MM.1S (cell line): ENCODE measurements around the gene BMAL1.
"Not testable (repeated sequence)": the region's sequence is repeated elsewhere in the genome, so short reads cannot be mapped to it uniquely, and the experiment has no call there.

Experiments
- DNase-seq: peaks from one replicate; pipeline ENCODE4 v3.0.0-alpha.2; 2015
- H2AFZ ChIP-seq: fragments of 300-600 bp; sonication (generic); 2 replicates; pipeline ENCODE4 v1.6.0; 2016; ENCODE audit warnings: antibody characterized with exemption, low read length
- H3F3A ChIP-seq: fragments of 300-600 bp; sonication (generic); 2 replicates; pipeline ENCODE4 v1.6.1; 2016; ENCODE audit warnings: mild to moderate bottlenecking, antibody characterized with exemption, low read length, moderate library complexity, mixed read lengths; ENCODE audit not compliant: insufficient read depth
- H3K27ac ChIP-seq: fragments of 300-600 bp; sonication (generic); 2 replicates; pipeline ENCODE4 v1.5.1; 2016; ENCODE audit warnings: mild to moderate bottlenecking, low read length
- H3K27me3 ChIP-seq: fragments of 300-600 bp; sonication (generic); replicated peaks from 2 replicates; pipeline ENCODE4 v1.6.0; 2016; ENCODE audit warnings: low read length; ENCODE audit not compliant: insufficient read depth
- H3K36me3 ChIP-seq: fragments of 300-600 bp; sonication (generic); replicated peaks from 2 replicates; pipeline ENCODE4 v1.6.1; 2016; ENCODE audit warnings: mild to moderate bottlenecking, low read length, mixed read lengths; ENCODE audit not compliant: insufficient read depth
- H3K4me1 ChIP-seq: fragments of 300-600 bp; sonication (generic); 2 replicates; pipeline ENCODE4 v1.6.1; 2016; ENCODE audit warnings: low read length, mixed read lengths
- H3K4me2 ChIP-seq: fragments of 300-600 bp; sonication (generic); 2 replicates; pipeline ENCODE4 v1.6.0; 2016; ENCODE audit warnings: low read depth, low read length
- H3K4me3 ChIP-seq: fragments of 300-600 bp; sonication (generic); 2 replicates; pipeline ENCODE4 v1.5.1; 2016; ENCODE audit warnings: low read length, mixed read lengths
- H3K79me2 ChIP-seq: fragments of 300-600 bp; sonication (generic); 2 replicates; pipeline ENCODE4 v1.6.1; 2016; ENCODE audit warnings: mixed run types, low read length, mixed read lengths
- H3K9ac ChIP-seq: fragments of 300-600 bp; sonication (generic); 2 replicates; pipeline ENCODE4 v1.6.1; 2016; ENCODE audit warnings: low read length, mixed read lengths
- H3K9me2 ChIP-seq: fragments of 300-600 bp; sonication (generic); replicated peaks from 2 replicates; pipeline ENCODE4 v1.6.1; 2016; ENCODE audit warnings: mild to moderate bottlenecking, low read length, mixed read lengths; ENCODE audit not compliant: insufficient read depth
- H3K9me3 ChIP-seq: fragments of 300-600 bp; sonication (generic); replicated peaks from 2 replicates; pipeline ENCODE4 v1.6.1; 2016; ENCODE audit warnings: mild to moderate bottlenecking, low read length, mixed read lengths; ENCODE audit not compliant: insufficient read depth
- H4K20me1 ChIP-seq: fragments of 300-600 bp; sonication (generic); 2 replicates; pipeline ENCODE4 v1.6.1; 2016; ENCODE audit warnings: mild to moderate bottlenecking, low read length, moderate library complexity, mixed read lengths; ENCODE audit not compliant: insufficient read depth
- CTCF ChIP-seq: fragments of 300-600 bp; sonication (generic); IDR thresholded peaks from 2 replicates; pipeline ENCODE4 v1.5.1; 2016; ENCODE audit warnings: antibody characterized with exemption, low read length, mixed read lengths
- EZH2 ChIP-seq: fragments of 300-600 bp; sonication (generic); optimal IDR thresholded peaks from 2 replicates; pipeline ENCODE3; 2017; ENCODE audit warnings: low read depth, mild to moderate bottlenecking, antibody characterized with exemption, low read length, mixed read lengths
- EZH2phosphoT487 ChIP-seq: fragments of 300-600 bp; sonication (generic); IDR thresholded peaks from 2 replicates; pipeline ENCODE4 v1.6.1; 2018; ENCODE audit warnings: antibody characterized with exemption, low read length

BMAL1 gene

GRCh38 chr11:13256216-13256615 lies 21.4 kb upstream of the BMAL1 start:
- H3K4me2 ChIP-seq: no peak overlapping the region
- H3K27me3 ChIP-seq: no peaks in the 10 kb centered on the region
- no peak overlapping the region for H2AFZ ChIP-seq
- no peaks in the 10 kb centered on the region for H3F3A ChIP-seq
- no peak overlapping the region for H3K4me3 ChIP-seq
- H3K9me2 ChIP-seq: no peaks in the 10 kb centered on the region
- no peaks in the 10 kb centered on the region for H4K20me1 ChIP-seq
- no peaks in the 10 kb centered on the region for H3K9me3 ChIP-seq
- no peaks in the 10 kb centered on the region for H3K4me1 ChIP-seq
- no peaks in the 10 kb centered on the region for H3K79me2 ChIP-seq
- DNase-seq: no peak
- TF ChIP-seq EZH2phosphoT487 (no peak), EZH2 (no peak), CTCF (no peak)
- no peaks in the 10 kb centered on the region for H3K36me3 ChIP-seq
- H3K27ac ChIP-seq: no peak overlapping the region
- no peak overlapping the region for H3K9ac ChIP-seq

GRCh38 chr11:13258061-13258460 lies 19.5 kb upstream of the BMAL1 start:
- not testable (repeated sequence) for H3F3A ChIP-seq, DNase-seq, H2AFZ ChIP-seq, H3K27ac ChIP-seq, H3K4me1 ChIP-seq, H3K36me3 ChIP-seq, H3K27me3 ChIP-seq, H3K9ac ChIP-seq, H3K9me3 ChIP-seq, H3K4me2 ChIP-seq, H3K4me3 ChIP-seq, H4K20me1 ChIP-seq, H3K9me2 ChIP-seq, H3K79me2 ChIP-seq

- Histone ChIP-seq H3K27ac (no peak overlapping the region), H3K27me3 (no peaks in the 10 kb centered on the region), H3K79me2 (no peaks in the 10 kb centered on the region), H2AFZ (no peak overlapping the region), H3K9me2 (no peaks in the 10 kb centered on the region), H3K4me2 (no peak overlapping the region), H4K20me1 (no peaks in the 10 kb centered on the region), H3K36me3 (no peaks in the 10 kb centered on the region), H3K9me3 (no peaks in the 10 kb centered on the region), H3K4me3 (no peak overlapping the region), H3F3A (no peaks in the 10 kb centered on the region), H3K4me1 (no peaks in the 10 kb centered on the region), H3K9ac (no peak overlapping the region)
- no peak for TF ChIP-seq EZH2
- TF ChIP-seq EZH2phosphoT487: no peak
- TF ChIP-seq CTCF: no peak
- no peak for DNase-seq
These were observed 18.7 kb upstream of the BMAL1 start for GRCh38 chr11:13258855-13259254.

- no peak for DNase-seq
- no peaks in the 10 kb centered on the region for H3F3A ChIP-seq
- H3K4me3 ChIP-seq: no peak overlapping the region
- no peaks in the 10 kb centered on the region for H3K4me1 ChIP-seq
- no peaks in the 10 kb centered on the region for H3K36me3 ChIP-seq
- H3K9me3 ChIP-seq: no peaks in the 10 kb centered on the region
- no peaks in the 10 kb centered on the region for H3K9me2 ChIP-seq
- H3K4me2 ChIP-seq: no peak overlapping the region
- no peaks in the 10 kb centered on the region for H3K79me2 ChIP-seq
- H3K27me3 ChIP-seq: no peaks in the 10 kb centered on the region; the same call in 1 of the 2 replicates
- H3K27ac ChIP-seq: no peak overlapping the region
- H3K9ac ChIP-seq: no peak overlapping the region
- TF ChIP-seq CTCF (no peak), EZH2 (no peak), EZH2phosphoT487 (no peak)
- H4K20me1 ChIP-seq: no peaks in the 10 kb centered on the region
- no peak overlapping the region for H2AFZ ChIP-seq
These were observed 18.2 kb upstream of the BMAL1 start for GRCh38 chr11:13259374-13259773.
